Measurements from ENCODE around the gene ZNF581. TPM values are rescaled to one million over a fixed set of nuclear protein-coding genes. Genes with fewer than 3 reads are reported as not detected.

The ZNF581 gene
- polyA plus RNA-seq, 3 donors from 2014 or later, result 8.4 to 24.9 (median 20.6) TPM

DNA sequence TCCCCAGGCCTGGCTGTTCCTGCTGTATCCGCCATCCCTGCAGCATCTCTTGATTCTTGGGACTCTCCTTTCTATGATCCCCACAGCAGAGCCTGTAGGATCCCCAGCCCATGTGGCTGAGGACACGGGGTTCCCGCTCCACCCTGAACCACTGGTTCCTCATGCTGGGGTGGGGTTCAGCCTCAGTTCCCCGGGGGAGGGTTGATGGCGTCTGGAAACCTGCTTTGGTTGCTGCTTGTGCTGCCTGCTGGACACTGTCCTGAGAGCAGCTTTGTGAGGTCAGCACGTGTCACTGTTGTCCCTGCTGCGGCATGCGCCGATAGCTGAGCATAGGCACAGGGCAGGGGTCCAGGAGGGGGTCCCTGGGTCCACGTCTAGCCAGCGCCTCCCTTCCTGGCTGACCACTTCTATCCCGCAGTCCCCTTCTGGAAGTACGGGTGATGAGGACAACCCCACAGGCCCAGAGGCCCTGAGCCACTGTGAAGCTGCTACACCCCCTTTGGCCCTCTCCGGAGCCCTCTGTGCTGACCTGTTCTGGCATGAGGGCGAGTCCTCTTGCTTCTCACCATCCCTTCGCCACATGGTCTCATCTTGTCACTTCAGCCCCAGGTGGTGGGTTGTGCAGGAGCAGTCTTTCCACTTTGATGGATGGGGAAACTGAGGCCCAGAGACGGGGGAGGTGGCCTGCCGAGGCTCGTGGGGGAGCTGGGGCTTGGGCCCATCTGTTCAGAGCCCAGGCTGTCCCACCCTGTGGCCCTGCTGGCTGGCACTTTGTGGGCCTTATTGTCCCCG, 37.1 kb downstream of the ZNF581 start:
- Mint-ChIP-seq H3K4me1 (peaks cover 37 to 44% of the 10 kb centered on the region in 2 donors), H3K4me3 (peak overlapping the region in 1 of 5 donors; percentile 42)
- DNase-seq, result no peak

DNA sequence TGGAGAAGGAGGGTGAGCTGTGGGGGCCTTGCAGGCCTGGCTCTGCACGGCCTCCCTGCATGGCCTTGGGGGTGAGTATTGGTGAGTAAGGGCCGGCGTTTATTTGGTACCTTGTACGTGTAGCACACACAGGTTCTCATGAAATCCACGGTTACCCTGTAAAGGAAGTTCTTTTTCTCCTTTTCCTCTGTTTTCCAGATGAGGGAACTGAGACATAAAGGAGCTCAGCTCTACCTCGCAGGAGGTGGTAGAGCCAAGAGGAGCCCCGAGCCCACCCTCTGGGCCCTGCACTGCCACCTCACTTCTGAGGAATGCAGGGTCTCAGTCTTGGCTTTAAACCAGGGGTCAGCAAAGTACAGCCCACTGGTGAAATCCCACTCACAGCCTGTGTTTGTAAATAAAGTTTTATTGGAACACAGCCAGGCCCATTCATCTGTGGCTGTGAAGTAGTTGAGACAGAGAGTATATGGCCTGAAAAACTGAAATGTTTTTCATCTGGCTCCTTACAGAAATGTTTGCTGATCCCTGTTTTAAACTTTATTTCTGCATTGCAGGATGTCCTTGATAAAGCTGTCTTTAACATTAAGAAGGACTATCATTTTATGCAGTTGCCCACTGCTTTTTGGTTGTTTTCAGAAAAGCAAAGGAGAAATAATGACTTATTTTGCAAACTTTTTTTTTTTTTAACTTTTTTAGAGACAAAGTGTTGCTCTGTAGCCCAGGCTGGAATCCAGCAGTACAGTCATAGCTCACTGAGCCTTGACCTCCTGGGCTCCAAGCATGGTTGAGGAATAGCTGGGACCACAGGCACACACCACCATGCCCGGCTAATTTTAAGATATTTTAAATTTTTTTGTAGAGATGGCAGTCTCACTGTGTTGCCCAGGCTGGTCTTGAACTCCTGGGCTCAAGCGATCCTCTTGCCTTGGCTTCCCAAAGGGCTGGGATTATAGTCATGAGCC, 38.0 kb downstream of the ZNF581 start:
- no peaks in the 10 kb centered on the region for H3K36me3 Mint-ChIP-seq
- H3K4me1 Mint-ChIP-seq, result peaks cover 34 to 35% of the 10 kb centered on the region in 2 donors
- H3K27me3 Mint-ChIP-seq (ENCODE audit: low read depth in 3 of 3), result peaks cover 0 to 5% (median 2%) of the 10 kb centered on the region in 3 donors
- H3K9me3 Mint-ChIP-seq, result no peaks in the 10 kb centered on the region
- no peak overlapping the region for H3K4me3 Mint-ChIP-seq
- H3K27ac Mint-ChIP-seq, result no peak overlapping the region
- no peak for DNase-seq

More for the DNA sequence above, 37.1 kb downstream of the ZNF581 start:
- Mint-ChIP-seq H3K27me3 (ENCODE audit: low read depth in 3 of 3) (peaks cover under 1 to 9% (median 5%) of the 10 kb centered on the region in 3 donors), H3K9me3 (no peaks in the 10 kb centered on the region), H3K27ac (peak overlapping the region in 1 of 6 donors; percentile 28), H3K36me3 (no peaks in the 10 kb centered on the region)

DNA sequence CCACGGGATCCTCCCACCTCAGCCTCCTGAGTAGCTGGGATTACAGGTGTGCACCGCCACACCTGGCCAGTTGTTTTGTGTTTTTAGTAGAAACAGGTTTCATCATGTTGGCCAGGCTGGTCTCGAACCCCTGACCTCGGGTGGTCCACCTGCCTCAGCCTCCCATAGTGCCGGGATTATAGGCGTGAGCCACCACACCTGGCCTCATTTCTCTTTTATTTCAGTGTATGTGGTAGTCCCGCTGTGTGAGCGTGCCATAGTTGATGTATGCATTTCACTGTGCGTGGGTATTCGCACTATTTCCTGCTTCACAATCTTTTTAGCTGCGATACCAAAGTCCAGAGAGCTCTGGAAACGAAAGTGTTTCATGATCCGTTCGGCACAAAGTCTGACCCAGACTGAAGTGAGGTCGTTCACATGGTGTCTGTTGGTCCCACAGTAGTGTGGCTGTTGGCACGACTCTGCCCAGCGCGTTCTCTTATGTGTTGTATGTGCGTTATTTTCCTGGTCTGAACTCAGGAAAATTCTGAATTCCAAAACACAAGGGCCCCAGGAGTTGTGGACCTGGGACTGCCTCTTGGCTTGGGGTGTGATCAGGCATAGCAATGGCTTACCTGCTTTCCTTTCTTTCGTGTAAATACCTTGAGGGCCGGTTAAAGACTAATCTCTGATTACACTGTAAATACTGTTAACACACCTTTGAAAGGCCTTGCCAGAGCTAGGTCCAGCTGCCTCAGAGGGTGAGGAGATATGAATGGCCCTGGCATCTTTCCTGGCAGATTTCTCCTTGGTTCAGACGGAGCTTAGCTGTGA, 40.2 kb downstream of the ZNF581 start:
- no peak for DNase-seq
- Mint-ChIP-seq H3K36me3 (no peaks in the 10 kb centered on the region), H3K4me3 (no peak overlapping the region), H3K9me3 (no peaks in the 10 kb centered on the region), H3K27ac (no peak overlapping the region), H3K4me1 (peaks cover 13 to 17% of the 10 kb centered on the region in 2 donors), H3K27me3 (ENCODE audit: low read depth in 3 of 3) (peaks cover 0 to 4% (median 0%) of the 10 kb centered on the region in 3 donors)

DNA sequence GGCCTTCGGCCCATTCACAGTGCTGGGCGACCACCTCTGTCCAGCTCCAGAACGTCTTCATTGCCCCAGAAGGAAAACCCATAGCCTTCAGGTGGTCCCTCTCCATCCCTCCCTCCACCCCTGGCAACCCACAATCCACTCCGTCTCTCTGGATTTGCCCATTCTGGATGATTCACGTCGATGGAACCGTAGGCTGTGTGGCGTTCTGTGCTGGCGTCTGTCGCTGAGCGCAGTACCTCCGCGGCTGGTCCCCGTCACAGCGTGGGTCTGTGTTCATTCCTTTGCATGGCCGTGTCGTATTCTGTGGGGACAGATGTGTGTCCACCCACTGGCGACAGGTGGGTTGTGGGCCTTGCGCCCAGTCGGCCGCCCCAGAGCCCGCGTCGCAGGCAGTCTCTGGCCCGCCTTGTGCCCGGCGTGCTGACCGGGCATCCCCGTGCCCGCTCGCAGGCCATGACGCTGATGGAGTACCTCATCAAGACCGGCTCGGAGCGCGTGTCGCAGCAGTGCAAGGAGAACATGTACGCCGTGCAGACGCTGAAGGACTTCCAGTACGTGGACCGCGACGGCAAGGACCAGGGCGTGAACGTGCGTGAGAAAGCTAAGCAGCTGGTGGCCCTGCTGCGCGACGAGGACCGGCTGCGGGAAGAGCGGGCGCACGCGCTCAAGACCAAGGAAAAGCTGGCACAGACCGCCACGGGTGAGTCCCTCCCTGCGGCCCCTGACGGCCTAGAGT, 41.7 kb downstream of the ZNF581 start:
- Mint-ChIP-seq H3K36me3 (no peaks in the 10 kb centered on the region), H3K4me3 (no peak overlapping the region), H3K9me3 (no peaks in the 10 kb centered on the region), H3K4me1 (peaks cover 11 to 13% of the 10 kb centered on the region in 2 donors), H3K27me3 (ENCODE audit: low read depth in 3 of 3) (no peaks in the 10 kb centered on the region), H3K27ac (no peak overlapping the region)
- no peak for DNase-seq

DNA sequence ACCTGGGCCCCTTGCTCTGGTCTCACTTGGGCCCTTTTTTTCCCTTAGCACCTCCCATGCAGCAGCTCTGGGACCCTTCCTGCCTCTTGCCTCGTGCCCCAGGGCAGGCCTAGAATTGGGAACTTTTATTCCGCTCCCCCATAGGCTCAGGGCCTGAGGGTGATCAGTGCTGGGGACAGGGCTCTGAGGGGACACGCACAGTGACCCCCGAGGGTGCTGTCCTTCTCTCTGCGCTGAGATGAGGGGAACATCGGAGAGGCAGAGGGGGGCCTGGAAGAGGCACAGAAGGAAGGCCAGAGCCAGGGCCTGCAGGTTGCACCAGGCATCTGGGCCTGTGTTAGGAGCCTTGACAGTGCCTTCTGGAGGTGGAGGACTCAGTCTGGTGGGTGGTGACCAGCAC, 42.3 kb downstream of the ZNF581 start:
- Mint-ChIP-seq H3K4me1 (peaks cover 11 to 13% of the 10 kb centered on the region in 2 donors), H3K9me3 (no peaks in the 10 kb centered on the region), H3K27me3 (ENCODE audit: low read depth in 3 of 3) (no peaks in the 10 kb centered on the region), H3K27ac (no peak overlapping the region), H3K4me3 (no peak overlapping the region), H3K36me3 (no peaks in the 10 kb centered on the region)
- DNase-seq, result no peak

DNA sequence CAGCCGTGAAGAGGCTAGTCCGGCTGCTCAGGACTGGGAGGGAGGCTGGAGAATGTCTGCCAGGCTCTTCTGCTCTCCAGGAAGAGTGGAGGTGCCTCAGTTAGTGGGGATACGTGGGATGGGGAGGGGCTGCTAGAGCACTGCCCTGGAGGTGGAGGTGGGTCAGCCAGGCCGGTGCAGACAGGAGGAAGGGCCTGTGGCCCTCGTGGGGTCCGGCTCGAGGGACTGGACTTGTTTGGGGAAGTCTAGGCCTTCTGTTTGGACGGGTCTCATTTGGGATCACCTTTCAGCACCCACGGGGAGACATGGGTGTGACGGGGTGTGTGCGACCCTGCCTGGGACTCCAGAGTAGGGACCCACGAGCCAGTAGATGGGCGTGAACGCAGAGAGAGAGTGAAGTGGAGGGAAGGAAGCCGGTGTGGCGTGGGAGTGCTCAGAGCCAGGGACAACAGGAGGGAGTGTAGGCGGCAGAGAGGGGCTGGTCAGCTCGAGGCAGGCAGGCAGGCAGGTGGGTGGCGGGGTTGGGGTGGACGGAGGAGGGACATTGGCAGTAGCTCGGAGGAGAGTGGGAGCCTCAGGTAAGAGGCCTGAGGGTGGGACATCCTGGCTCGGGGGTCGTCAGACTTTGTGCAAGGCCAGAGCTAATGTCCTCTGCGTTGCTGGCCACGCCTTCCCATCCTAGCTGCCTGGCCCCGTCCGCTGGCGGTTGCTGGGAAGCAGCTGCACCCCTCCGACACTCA, 43.0 kb downstream of the ZNF581 start:
- Mint-ChIP-seq H3K27me3 (ENCODE audit: low read depth in 3 of 3) (no peaks in the 10 kb centered on the region), H3K36me3 (no peaks in the 10 kb centered on the region), H3K4me1 (peaks cover 11 to 13% of the 10 kb centered on the region in 2 donors), H3K9me3 (no peaks in the 10 kb centered on the region), H3K4me3 (no peak overlapping the region), H3K27ac (no peak overlapping the region)
- no peak for DNase-seq

DNA sequence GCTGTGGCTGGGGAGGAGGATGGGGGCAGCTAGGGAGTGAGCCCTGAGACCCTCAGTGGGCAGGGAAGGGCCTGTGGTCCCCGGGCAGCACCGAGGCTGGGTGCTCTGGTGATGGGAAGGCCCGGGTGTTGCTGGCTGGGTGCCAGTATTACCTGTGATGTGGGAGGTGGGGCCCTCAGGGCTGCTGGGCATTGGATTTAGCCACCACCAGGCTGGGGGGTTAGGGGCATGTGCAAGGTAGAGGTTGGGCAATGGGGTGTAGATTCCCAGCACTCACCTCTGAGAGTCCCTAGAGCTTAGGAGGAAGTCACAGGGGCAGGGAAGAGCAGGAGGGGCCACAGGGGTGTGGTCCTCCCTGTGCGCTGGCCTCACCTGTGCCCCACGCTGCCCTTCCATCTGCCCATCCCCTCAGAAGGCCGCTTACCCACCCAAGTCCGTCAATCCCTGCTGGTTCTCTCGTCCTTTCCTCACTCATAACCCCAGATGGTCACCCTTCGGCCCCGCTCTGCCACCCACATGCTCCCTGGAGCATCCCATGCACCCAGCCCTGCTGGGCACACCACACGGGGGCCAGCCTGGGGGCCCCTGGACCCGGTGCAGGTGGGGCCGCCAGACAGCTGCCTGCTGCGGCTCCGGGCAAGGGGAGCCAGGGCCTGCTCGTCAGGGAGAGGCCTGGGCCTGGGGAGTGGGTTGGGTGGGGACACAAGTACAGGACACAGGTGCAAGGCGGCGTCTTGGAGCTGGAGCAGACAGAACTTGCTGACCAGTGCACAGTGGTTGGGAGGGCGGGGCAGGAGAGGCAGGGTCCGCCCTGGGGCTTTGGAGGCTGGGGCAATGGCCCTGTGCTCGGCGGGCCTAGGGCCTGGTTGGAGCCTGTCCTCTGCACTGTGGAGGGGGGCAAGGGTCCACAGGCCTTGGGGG, 44.1 kb downstream of the ZNF581 start:
- Mint-ChIP-seq H3K4me3 (no peak overlapping the region), H3K36me3 (no peaks in the 10 kb centered on the region), H3K9me3 (no peaks in the 10 kb centered on the region), H3K27ac (peak overlapping the region in 1 of 6 donors; percentile 74), H3K27me3 (ENCODE audit: low read depth in 3 of 3) (no peaks in the 10 kb centered on the region), H3K4me1 (peaks cover 11 to 13% of the 10 kb centered on the region in 2 donors)
- no peak for DNase-seq

DNA sequence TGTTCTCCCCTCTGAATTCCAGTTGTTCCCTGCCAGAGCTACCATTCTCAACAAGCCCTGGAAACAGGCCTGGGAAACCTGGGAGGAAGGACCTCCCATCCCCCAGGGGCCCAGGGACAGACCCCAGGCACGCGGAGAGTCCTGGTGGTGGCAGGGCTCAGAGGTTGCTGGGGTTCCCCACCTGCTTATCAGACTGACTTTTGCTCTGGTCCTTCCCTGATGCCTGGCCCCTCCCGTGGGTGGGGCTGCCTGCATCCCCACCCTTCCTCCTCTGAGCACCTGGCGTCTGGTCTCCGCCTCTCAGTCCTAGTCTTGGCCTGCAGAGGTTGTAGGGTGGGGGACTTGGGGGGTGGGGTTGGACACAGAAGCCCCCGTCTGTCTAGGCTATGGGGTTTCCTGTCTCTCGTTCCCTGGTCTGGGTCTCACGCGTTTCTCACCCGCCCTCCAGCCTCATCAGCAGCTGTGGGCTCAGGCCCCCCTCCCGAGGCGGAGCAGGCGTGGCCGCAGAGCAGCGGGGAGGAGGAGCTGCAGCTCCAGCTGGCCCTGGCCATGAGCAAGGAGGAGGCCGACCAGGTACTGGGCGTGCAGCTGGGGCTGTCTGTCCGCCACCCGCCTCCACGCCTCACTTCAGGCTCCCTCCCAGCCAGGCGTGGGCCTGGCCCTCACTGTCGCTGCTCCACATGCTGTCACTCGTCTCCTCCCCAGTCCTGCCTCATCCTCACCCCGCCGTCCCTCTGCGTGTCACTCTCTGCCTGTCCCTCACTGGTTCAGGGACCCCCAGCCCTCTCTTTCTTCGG, 45.2 kb downstream of the ZNF581 start:
- H3K4me1 Mint-ChIP-seq, result peaks cover 10 to 12% of the 10 kb centered on the region in 2 donors
- no peak for DNase-seq
- H3K27ac Mint-ChIP-seq, result peak overlapping the region in 1 of 6 donors; percentile 45
- H3K4me3 Mint-ChIP-seq, result no peak overlapping the region
- no peaks in the 10 kb centered on the region for H3K9me3 Mint-ChIP-seq
- no peaks in the 10 kb centered on the region for H3K27me3 Mint-ChIP-seq (ENCODE audit: low read depth in 3 of 3)
- H3K36me3 Mint-ChIP-seq, result peaks cover 0 to 5% (median 0%) of the 10 kb centered on the region in 3 donors

DNA sequence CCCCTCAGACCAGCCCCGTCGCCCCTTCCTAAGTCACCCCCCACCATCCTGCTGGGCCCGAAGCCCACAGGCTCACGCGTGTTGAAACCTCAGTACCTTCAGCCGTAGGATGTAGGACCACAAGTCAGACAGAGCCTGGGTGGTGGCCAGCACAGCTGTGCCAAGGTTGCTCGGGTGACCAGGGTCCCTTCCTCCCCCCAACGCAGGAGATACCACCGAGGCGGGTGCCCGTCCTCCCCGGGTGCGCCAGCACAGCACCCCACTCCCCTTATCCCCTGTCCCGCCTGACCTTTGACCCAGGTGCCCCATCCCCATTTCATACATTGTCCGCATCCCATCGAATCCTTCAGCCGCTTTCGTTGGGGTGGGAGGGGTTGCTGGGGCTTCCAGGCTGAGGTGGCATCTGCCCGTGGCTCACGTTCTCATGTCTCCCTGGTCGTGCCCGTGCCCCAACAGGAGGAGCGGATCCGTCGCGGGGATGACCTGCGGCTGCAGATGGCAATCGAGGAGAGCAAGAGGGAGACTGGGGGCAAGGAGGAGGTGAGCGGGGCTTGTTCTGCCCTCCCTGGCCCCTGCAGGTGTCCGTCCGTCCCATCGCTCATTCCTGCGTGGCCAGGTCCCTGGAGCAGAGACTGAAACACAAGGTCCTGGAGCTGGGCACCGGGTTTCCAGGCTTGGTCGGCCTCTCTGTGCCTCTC, 46.1 kb downstream of the ZNF581 start:
- Mint-ChIP-seq H3K4me1 (peaks cover 5 to 6% of the 10 kb centered on the region in 2 donors), H3K36me3 (peaks cover 0 to 7% (median 0%) of the 10 kb centered on the region in 3 donors), H3K9me3 (no peaks in the 10 kb centered on the region), H3K4me3 (no peak overlapping the region), H3K27me3 (ENCODE audit: low read depth in 3 of 3) (no peaks in the 10 kb centered on the region), H3K27ac (no peak overlapping the region)
- no peak for DNase-seq

DNA sequence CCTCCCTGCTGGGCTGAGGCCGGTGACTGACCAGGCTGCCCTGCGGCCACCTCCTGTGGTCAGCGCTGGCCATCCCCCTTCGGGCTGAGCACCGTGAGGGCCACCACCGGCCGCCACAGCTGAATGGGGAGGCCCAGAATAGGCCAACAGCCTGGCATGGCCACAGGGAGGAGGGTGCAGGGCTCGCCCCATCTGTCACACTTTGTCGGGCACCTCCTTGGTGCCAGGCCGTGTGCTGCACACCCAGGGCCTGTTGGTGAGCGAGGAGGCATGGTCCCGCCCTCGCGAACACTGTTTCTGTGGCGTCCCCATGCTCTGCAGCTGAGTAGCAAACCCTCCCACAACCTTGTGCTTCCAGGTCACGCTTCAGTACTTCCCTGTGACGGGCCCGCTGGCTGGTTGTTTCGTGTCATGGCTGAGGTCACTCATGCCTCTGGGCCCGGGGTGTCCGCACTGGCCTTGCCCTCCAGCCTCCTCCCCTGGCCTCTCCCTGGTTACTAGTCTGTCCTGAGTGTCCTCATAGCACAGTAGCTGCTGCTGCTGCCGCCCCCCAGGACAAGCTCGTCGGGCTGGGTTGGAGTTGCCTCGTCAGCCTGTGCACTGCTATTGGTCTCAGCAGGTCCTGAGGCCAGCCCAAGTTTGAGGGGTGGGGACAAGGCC, 46.8 kb downstream of the ZNF581 start:
- Mint-ChIP-seq H3K27me3 (ENCODE audit: low read depth in 3 of 3) (no peaks in the 10 kb centered on the region), H3K27ac (no peak overlapping the region), H3K36me3 (peaks cover 0 to 7% (median 0%) of the 10 kb centered on the region in 3 donors), H3K4me3 (no peak overlapping the region), H3K9me3 (no peaks in the 10 kb centered on the region), H3K4me1 (peaks cover 0 to 6% of the 10 kb centered on the region in 2 donors)
- no peak for DNase-seq

All from immature natural killer cell (primary cell).